ENCODE data around the gene CASS4. TPM values are rescaled to one million over a fixed set of nuclear protein-coding genes. Genes with fewer than 3 reads are reported as not detected.

The CASS4 gene
- total and polyA plus RNA-seq, 9 donors: 1.0 to 6.9 (median 2.5) TPM

DNA sequence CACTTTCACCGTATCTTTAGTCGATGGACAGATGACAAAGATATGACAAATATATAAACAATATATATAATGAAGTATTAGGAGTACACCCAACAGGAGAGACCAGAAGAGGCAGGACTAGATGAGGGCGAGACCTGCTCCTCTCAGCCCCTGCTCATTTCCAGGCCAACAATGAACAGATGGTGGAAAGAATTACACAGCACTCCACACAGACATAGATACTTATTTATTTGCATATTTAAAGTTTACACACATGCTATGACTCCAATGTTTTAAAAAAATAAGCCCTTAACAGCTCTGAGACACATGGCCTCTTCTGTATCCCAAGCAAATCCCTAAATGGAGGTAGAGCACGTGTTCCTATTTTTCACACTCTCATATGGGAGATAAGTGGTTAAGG is 42.9 kb upstream of the CASS4 start:
- intact Hi-C loops (cut with DNase I): no loop called here
- DNase-seq: no peak
- no peaks in the 10 kb centered on the region for H3K27me3 ChIP-seq
- 46 to 77% (median 60%) methylated on average over 4 of the region's 4 CpGs for WGBS, 3 donors
- TF ChIP-seq EP300 (IDR thresholded peaks at IDR 0.05): no peak
- TF ChIP-seq, protein P1, sequence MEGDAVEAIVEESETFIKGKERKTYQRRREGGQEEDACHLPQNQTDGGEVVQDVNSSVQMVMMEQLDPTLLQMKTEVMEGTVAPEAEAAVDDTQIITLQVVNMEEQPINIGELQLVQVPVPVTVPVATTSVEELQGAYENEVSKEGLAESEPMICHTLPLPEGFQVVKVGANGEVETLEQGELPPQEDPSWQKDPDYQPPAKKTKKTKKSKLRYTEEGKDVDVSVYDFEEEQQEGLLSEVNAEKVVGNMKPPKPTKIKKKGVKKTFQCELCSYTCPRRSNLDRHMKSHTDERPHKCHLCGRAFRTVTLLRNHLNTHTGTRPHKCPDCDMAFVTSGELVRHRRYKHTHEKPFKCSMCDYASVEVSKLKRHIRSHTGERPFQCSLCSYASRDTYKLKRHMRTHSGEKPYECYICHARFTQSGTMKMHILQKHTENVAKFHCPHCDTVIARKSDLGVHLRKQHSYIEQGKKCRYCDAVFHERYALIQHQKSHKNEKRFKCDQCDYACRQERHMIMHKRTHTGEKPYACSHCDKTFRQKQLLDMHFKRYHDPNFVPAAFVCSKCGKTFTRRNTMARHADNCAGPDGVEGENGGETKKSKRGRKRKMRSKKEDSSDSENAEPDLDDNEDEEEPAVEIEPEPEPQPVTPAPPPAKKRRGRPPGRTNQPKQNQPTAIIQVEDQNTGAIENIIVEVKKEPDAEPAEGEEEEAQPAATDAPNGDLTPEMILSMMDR (IDR thresholded peaks at IDR 0.05): no peak
- TF ChIP-seq POLR2A (IDR thresholded peaks at IDR 0.05): no peak
- H3K9me3 ChIP-seq: no peaks in the 10 kb centered on the region
- H3K4me1 ChIP-seq (ENCODE audit: insufficient read depth): peaks cover 4% of the 10 kb centered on the region
- no peak overlapping the region for H3K4me3 ChIP-seq
- H3K27ac ChIP-seq: no peak overlapping the region
- no peaks in the 10 kb centered on the region for H3K36me3 ChIP-seq

DNA sequence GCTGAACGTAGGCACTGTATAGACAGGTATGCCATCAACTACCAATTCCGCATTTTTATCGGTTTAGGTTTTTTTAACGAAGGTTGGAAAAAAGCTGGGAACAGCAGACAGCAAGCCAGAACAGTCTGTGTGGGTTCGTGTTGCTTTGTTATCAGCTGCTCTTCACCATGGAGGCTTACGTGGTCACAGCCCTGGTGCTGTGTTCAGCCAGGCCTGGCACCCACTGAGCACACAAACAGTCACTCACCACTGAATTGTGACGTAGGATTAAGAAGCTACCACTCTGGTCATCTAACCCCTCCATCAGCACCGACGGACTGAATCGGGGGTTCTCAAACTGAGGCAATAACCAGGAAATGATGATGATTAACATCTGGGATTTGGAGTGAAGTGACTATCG is 40.1 kb upstream of the CASS4 start:
- no peak for TF ChIP-seq POLR2A (IDR thresholded peaks at IDR 0.05)
- TF ChIP-seq, protein P1 (IDR thresholded peaks at IDR 0.05): no peak
- no peak for TF ChIP-seq EP300 (IDR thresholded peaks at IDR 0.05)
- H3K27ac ChIP-seq: no peak overlapping the region
- intact Hi-C loops (cut with DNase I): no loop called here

DNA sequence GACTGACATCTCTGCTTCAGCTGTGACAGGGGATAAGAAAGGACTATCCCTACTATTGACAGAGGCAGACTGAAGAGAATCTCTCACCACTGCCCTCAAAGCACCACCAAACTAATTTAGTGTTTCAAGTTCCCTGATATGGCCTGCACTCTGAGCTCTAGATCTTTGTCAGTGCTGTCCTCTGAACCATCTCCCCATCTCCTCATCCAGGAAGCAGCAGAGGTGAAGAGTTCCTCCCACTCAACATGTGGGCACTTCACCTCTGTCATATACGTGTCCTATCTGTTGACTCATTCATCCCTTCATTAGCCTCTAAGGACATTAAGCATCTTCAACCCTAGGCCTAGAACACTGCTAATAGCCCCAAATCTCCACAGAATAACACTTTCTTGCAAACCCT is 39.2 kb upstream of the CASS4 start:
- H3K27me3 ChIP-seq: no peaks in the 10 kb centered on the region
- H3K36me3 ChIP-seq: no peaks in the 10 kb centered on the region
- DNase-seq: no peak
- 69 to 79% (median 72%) methylated on average over 1 of the region's 1 CpG for WGBS, 3 donors
- H3K4me1 ChIP-seq (ENCODE audit: insufficient read depth): peaks cover 4% of the 10 kb centered on the region
- no peak overlapping the region for H3K27ac ChIP-seq
- no peak overlapping the region for H3K4me3 ChIP-seq
- intact Hi-C loops (cut with DNase I): no loop called here
- no peak for TF ChIP-seq EP300 (IDR thresholded peaks at IDR 0.05)
- TF ChIP-seq POLR2A (IDR thresholded peaks at IDR 0.05): no peak
- TF ChIP-seq, protein P1 (IDR thresholded peaks at IDR 0.05): no peak
- H3K9me3 ChIP-seq: no peaks in the 10 kb centered on the region

More for the DNA sequence above, 40.1 kb upstream of the CASS4 start:
- no peaks in the 10 kb centered on the region for H3K27me3 ChIP-seq
- WGBS, 3 donors: 79 to 85% (median 84%) methylated on average over 11 of the region's 11 CpGs
- H3K4me1 ChIP-seq (ENCODE audit: insufficient read depth): peaks cover 4% of the 10 kb centered on the region
- no peaks in the 10 kb centered on the region for H3K36me3 ChIP-seq
- H3K9me3 ChIP-seq: no peaks in the 10 kb centered on the region
- H3K4me3 ChIP-seq: no peak overlapping the region
- no peak for DNase-seq

DNA sequence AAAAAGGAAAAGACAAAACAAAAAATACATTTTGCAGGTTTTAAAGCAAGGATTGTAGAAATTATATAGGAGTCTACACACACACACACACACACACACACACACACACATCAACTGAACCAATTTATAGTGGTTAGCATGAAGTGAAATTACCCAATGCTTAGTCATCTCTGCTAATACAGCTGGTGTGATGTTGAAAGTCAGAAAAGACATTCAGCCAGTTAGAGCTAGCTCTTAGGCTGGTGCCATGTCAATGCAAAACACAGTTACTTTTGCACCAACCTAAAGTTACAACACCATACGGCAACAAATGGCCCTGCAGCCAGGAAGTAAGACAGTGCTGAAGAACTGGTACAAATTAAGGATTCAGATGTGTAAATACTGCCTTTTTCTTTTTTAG is 38.1 kb upstream of the CASS4 start:
- no peak overlapping the region for H3K27ac ChIP-seq
- H3K27me3 ChIP-seq: no peaks in the 10 kb centered on the region
- TF ChIP-seq POLR2A (IDR thresholded peaks at IDR 0.05) (no peak), EP300 (IDR thresholded peaks at IDR 0.05) (no peak)
- TF ChIP-seq, protein P1 (IDR thresholded peaks at IDR 0.05): no peak
- intact Hi-C loops (cut with DNase I): no loop called here
- H3K4me3 ChIP-seq: no peak overlapping the region
- no peak for DNase-seq
- no peaks in the 10 kb centered on the region for H3K9me3 ChIP-seq
- no peaks in the 10 kb centered on the region for H3K36me3 ChIP-seq
- WGBS, 3 donors: 13 to 38% (median 15%) methylated on average over 1 of the region's 1 CpG
- peaks cover 1% of the 10 kb centered on the region for H3K4me1 ChIP-seq (ENCODE audit: insufficient read depth)

Measured in ovary (tissue), 9 donors.